Heart right ventricle (tissue), 16 donors: ENCODE data around the gene CCDC102B. TPM values are rescaled to one million over a fixed set of nuclear protein-coding genes. Genes with fewer than 3 reads are reported as not detected.
"Not testable (repeated sequence)": the region's sequence is repeated elsewhere in the genome, so short reads cannot be mapped to it uniquely, and the experiment has no call there.

ENCODE experiments used
- ATAC-seq, 8 donors: fragments of 200-7000 bp; cut with Tn5 transposase; one replicate each; pipeline ENCODE4 v1.9.1; 2020; ENCODE audit warnings: mild to moderate bottlenecking in 8 of 8, moderate library complexity in 8 of 8, moderate number of reproducible peaks in 1 of 8
- DNase-seq, 2 donors: peaks; one replicate each; pipeline ENCODE4 v3.0.0-alpha.2; 2020
- H3K27ac ChIP-seq, 10 donors: fragments of 200-600 bp; sonication (generic) in 2 of 10; one replicate each; pipeline versions ENCODE4 v1.5.0 to v1.8.0; 2020 to 2022; ENCODE audit warnings: mild to moderate bottlenecking in 3 of 10
- H3K27me3 ChIP-seq, 7 donors: fragments of 200-600 bp; one replicate each; pipeline ENCODE4 v1.8.0; 2021 to 2022; ENCODE audit warnings: mild to moderate bottlenecking in 2 of 7
- H3K36me3 ChIP-seq, 9 donors: fragments of 200-600 bp; sonication (generic) in 1 of 9; one replicate each; pipeline versions ENCODE4 v1.5.0 to v1.8.0; 2020 to 2022; ENCODE audit warnings: mild to moderate bottlenecking in 2 of 9
- H3K4me1 ChIP-seq, 9 donors: fragments of 200-600 bp; sonication (generic) in 1 of 9; one replicate each; pipeline versions ENCODE4 v1.5.0 to v1.8.0; 2020 to 2022; ENCODE audit warnings: mild to moderate bottlenecking in 4 of 9
- H3K4me3 ChIP-seq, 10 donors: fragments of 200-600 bp; sonication (generic) in 2 of 10; one replicate each; pipeline versions ENCODE4 v1.5.0 to v1.8.0; 2020 to 2022; ENCODE audit warnings: mild to moderate bottlenecking in 7 of 10, moderate library complexity in 2 of 10
- H3K9me3 ChIP-seq, 11 donors: fragments of 200-600 bp in 10 of 11; sonication (generic) in 2 of 11; one replicate each; pipeline versions ENCODE4 v1.5.0 to v1.8.0; 2013 to 2022; ENCODE audit warnings: mild to moderate bottlenecking in 2 of 11, control low read depth in 1 of 11, moderate library complexity in 1 of 11
- CTCF ChIP-seq, 9 donors: fragments of 200-600 bp; sonication (generic) in 2 of 9; IDR thresholded peaks; one replicate each; pipeline versions ENCODE4 v1.5.0 to v1.8.0; 2021 to 2022; ENCODE audit warnings: antibody characterized with exemption in 9 of 9, mild to moderate bottlenecking in 5 of 9, moderate library complexity in 1 of 9
- WGBS, 2 donors: extraction: QIAGEN DNeasy Blood & Tissue Kit; methylation state at CpG; one replicate each; pipeline ENCODE4 v1.1.7; 2013; ENCODE audit warnings: inconsistent platforms in 1 of 2; 5-methylcytosine and 5-hydroxymethylcytosine counted together
- intact Hi-C, 10 donors: fragments of 100-400 bp; cut with DNase I; formaldehyde crosslinking; loops; one replicate each; pipeline versions ENCODE4 v1.11.1 to v1.14.2; 2022
- polyA plus RNA-seq, 2 donors: library from polyadenylated mRNA; stranded (reverse); fragments of 200-250 nt; gene quantifications; one replicate each; pipeline ENCODE4 v1.2.3, GENCODE V29; 2013
- total RNA-seq, 10 donors: library from RNA; stranded (reverse); fragmentation: NEBNext Ultra II Directional in 3 of 10; extraction: Animal tissue kit (Norgen Biotek cat#: 25700) in 3 of 10; gene quantifications; one replicate each; pipeline versions ENCODE4 v1.2.1 to v1.2.4, GENCODE V29; 2021 to 2023
- donor health status: Arrhythmogenic right ventricular cardiomyopathy.
- donor health status: ischemic (EF 13 %, LVEDD 7.1; RV severe dilation, severe dysfunction).
- donor health status: healthy with polysubstance abuse.
- donor health status: DM: no; HTN: yes; CAD: no.
- donor health status: DM: no; HTN: no; CAD: no.
- donor health status: ischemic (EF 25% LVEDD 6.9; RV normal size, moderate dysfunction).
- donor health status: ischemic (EF 25% LVEDD 5.7; RV mildly dilated, moderate dysfunction).
- donor health status: healthy.
- donor health status: DM: yes; HTN: yes; CAD: no.
- donor health status: Ischemic cardiomyopathy.
- donor health status: ischemic (EF 35%, LVEDD 5.7; RV mildly dilated, moderate dysfunction).
- donor health status: nonischemic (EF 11% LVEDD 7.7; RV severe dilation, severe dysfunction).
- donor health status: DM: yes; HTN: yes; CAD: no.
- donor health status: PGD.
- donor health status: ischemic (EF 29% LVEDD 5.4; RV normal size, mild dysfunction).
- donor health status: nonischemic (EF 23%, LVEDD 6.1; RV moderate dilation, normal function).

CCDC102B gene
- total and polyA plus RNA-seq, 12 donors = 2.8 to 7.3 (median 5.8) TPM

GRCh38 chr18:68940039-68940438, 142.2 kb downstream of the CCDC102B start:
- H3K9me3 ChIP-seq = peaks cover 0 to 4% (median 0%) of the 10 kb centered on the region in 11 donors
- peaks cover 0 to 10% (median 0%) of the 10 kb centered on the region in 9 donors for H3K4me1 ChIP-seq
- no peak for ATAC-seq
- H3K27ac ChIP-seq = no peak overlapping the region
- H3K4me3 ChIP-seq = no peak overlapping the region
- no peaks in the 10 kb centered on the region for H3K27me3 ChIP-seq
- H3K36me3 ChIP-seq = no peaks in the 10 kb centered on the region
- no peak for DNase-seq
- 54 to 61% methylated on average over 2 of the region's 2 CpGs for WGBS, 2 donors
- intact Hi-C loops = no loop called here
- TF ChIP-seq CTCF (IDR thresholded peaks at IDR 0.05) = no peak

DNA sequence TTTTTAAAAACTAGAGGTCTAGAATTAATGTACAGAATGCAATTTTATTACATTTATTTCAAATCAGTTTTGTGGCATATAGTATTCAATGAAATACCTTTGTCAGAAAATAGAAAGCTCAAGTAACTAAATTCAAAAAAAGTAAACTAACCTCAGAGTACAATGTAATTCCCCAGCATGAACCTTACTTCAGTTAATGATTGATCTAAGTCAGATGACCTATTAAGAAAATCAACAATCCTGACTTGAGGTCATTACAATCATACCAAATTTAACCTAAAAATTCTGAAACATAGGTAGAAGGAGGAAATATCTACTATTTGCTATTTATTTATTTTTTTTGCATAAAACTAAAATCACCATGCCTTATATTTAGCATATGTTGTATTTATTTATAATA, 142.9 kb downstream of the CCDC102B start:
- H3K9me3 ChIP-seq = peaks cover 0 to 4% (median 0%) of the 10 kb centered on the region in 11 donors
- DNase-seq (no peak), ATAC-seq (no peak)
- H3K4me1 ChIP-seq = peaks cover 0 to 11% (median 0%) of the 10 kb centered on the region in 9 donors
- intact Hi-C loops = no loop called here
- no peaks in the 10 kb centered on the region for H3K27me3 ChIP-seq
- H3K36me3 ChIP-seq = no peaks in the 10 kb centered on the region
- no peak for TF ChIP-seq CTCF (IDR thresholded peaks at IDR 0.05)
- H3K27ac ChIP-seq = no peak overlapping the region
- H3K4me3 ChIP-seq = no peak overlapping the region

DNA sequence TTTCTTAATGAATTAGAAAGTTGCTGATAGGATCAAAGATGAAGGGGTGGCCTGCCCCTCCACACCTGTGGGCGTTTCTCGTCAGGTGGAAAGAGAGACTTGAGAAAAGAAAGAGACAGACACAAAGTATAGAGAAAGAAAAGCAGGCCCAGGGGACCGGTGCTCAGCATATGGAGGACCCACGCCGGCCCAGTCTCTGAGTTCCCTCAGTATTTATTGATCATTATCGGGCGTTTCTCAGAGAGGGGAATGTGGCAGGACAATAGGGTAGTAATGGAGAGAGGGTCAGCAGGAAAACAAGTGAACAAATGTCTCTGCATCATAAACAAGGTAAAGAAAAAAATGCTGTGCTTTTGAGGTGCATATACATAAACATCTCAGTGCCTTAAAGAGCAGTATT, 144.3 kb downstream of the CCDC102B start:
- Histone ChIP-seq H3K9me3 (peaks cover 0 to 4% (median 0%) of the 10 kb centered on the region in 11 donors), H3K4me3 (no peak overlapping the region), H3K36me3 (no peaks in the 10 kb centered on the region), H3K27me3 (no peaks in the 10 kb centered on the region), H3K27ac (no peak overlapping the region), H3K4me1 (peaks cover 0 to 11% (median 0%) of the 10 kb centered on the region in 9 donors)
- intact Hi-C loops = no loop called here
- 57 to 63% methylated on average over 7 of the region's 7 CpGs for WGBS, 2 donors
- TF ChIP-seq CTCF (IDR thresholded peaks at IDR 0.05) = no peak
- ATAC-seq (no peak), DNase-seq (no peak)

GRCh38 chr18:68943861-68944260, 146.0 kb downstream of the CCDC102B start:
- peaks cover 0 to 11% (median 0%) of the 10 kb centered on the region in 9 donors for H3K4me1 ChIP-seq
- H3K36me3 ChIP-seq, H3K4me3 ChIP-seq, ATAC-seq, DNase-seq, H3K27me3 ChIP-seq, H3K27ac ChIP-seq, H3K9me3 ChIP-seq, intact Hi-C loops: not testable (repeated sequence)
- 72 to 87% methylated on average over 2 of the region's 2 CpGs for WGBS, 2 donors

GRCh38 chr18:68944330-68944729, 146.4 kb downstream of the CCDC102B start:
- Histone ChIP-seq H3K4me1 (peaks cover 0 to 11% (median 0%) of the 10 kb centered on the region in 9 donors), H3K27ac (no peak overlapping the region), H3K4me3 (no peak overlapping the region), H3K27me3 (no peaks in the 10 kb centered on the region), H3K9me3 (no peaks in the 10 kb centered on the region), H3K36me3 (no peaks in the 10 kb centered on the region)
- WGBS, 2 donors = 32 to 65% methylated on average over 1 of the region's 1 CpG
- DNase-seq = no peak
- TF ChIP-seq CTCF (IDR thresholded peaks at IDR 0.05) = no peak
- intact Hi-C loops = no loop called here
- ATAC-seq = no peak
